GM18867 (cell line): Measurements from ENCODE around the gene ARRB2.
A peak's percentile ranks its signal among the peaks of the same experiment; 100 is the strongest.
"Not testable (repeated sequence)": the region's sequence is repeated elsewhere in the genome, so short reads cannot be mapped to it uniquely, and the experiment has no call there.

Experiments used
- ATAC-seq: cut with Tn5 transposase; IDR thresholded peaks from one replicate; pipeline ENCODE4 v1.9.1; 2021; ENCODE audit warnings: mild to moderate bottlenecking, moderate library complexity; ENCODE audit not compliant: unreplicated experiment

ARRB2 gene

GRCh38 chr17:4709794-4710692 lies at the start of gene ARRB2:
TSS of gene ARRB2 (plus strand) at chr17:4710632. CDS start at chr17:4710722, 90 bp downstream.
- ATAC-seq: peak; percentile 82

DNA sequence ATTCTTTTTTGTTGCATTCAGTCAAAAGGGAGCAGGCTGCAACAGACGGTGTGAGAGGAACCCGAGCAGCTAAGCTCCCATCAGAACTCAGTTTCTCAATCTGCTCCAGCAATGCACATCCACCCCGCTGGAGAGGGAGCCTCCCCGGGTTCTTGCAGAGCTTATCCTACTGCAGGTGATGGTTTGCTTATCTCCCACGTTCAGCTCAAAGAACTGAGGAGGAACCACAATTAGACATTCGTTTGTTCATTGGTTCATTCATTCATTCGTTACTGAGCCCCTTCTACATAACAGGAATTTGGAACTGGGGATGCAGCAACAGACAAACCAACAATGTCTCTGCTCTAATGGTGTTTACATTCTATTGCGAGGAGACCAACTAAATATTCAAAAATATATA lies 46.7 kb upstream of the ARRB2 start:
- ATAC-seq: no peak

GRCh38 chr17:4664230-4664629 lies 46.2 kb upstream of the ARRB2 start:
- ATAC-seq: no peak

- no peak for ATAC-seq
These were observed 45.4 kb upstream of the ARRB2 start for GRCh38 chr17:4665027-4665426.

DNA sequence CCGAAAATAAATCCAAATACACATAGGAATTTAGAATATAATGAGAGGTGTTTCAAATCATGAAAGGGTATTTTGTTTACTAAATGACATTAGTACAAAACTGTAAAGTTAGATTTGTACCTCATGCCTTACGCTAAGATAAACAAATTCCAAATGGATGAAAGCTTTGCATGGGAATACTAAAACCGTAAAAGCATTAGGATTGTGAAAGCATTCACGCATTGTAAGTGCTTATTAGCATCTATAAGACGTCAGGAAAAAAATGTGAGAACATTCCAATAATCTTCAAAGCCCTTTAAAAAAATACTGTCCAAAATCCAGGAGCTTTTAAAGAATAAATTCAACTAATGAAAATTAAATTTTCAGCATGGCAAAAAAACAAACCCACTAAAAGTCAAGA lies 44.1 kb upstream of the ARRB2 start:
- no peak for ATAC-seq

DNA sequence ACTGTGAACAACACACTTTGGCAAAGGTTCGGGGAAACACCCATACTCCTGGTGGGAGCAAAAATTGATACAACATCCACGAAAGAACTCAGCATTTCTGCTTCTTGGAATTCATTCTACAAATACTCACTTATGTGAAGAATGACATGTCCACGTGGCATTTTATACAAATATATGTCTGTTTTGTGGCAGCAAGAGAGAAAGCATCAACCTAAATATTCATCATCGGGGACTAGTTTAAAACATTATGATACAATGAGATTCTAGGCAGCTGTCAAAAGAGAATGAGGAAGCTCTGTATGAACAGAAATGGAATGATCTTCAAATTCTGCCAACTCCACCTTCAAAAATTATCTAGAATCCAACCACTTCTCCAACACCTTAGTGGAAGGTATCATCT lies 43.3 kb upstream of the ARRB2 start:
- no peak for ATAC-seq

GRCh38 chr17:4672055-4672630 lies 38.3 kb upstream of the ARRB2 start:
- no peak for ATAC-seq

DNA sequence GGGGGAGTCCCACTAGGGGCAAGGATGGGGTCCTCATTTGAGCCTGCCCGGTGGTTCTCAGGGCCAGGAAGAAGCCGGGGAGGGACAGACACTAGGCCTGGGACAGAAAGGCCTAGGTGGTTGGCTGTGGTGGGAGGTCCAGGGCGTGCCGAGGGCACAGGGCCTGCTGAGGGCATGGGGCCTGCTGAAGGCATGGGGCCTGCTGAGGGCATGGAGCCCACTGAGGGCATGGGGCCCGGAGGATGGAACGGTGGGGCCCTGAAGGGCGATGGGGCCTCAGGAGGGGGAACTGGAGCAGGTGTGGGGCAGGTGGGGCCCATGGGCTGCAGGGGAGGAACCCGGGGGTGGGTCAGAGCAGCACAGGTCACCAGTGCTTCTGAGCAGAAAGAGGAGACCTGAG lies 37.7 kb upstream of the ARRB2 start:
- no peak for ATAC-seq

GRCh38 chr17:4673169-4673568 lies 37.3 kb upstream of the ARRB2 start:
- ATAC-seq: no peak

DNA sequence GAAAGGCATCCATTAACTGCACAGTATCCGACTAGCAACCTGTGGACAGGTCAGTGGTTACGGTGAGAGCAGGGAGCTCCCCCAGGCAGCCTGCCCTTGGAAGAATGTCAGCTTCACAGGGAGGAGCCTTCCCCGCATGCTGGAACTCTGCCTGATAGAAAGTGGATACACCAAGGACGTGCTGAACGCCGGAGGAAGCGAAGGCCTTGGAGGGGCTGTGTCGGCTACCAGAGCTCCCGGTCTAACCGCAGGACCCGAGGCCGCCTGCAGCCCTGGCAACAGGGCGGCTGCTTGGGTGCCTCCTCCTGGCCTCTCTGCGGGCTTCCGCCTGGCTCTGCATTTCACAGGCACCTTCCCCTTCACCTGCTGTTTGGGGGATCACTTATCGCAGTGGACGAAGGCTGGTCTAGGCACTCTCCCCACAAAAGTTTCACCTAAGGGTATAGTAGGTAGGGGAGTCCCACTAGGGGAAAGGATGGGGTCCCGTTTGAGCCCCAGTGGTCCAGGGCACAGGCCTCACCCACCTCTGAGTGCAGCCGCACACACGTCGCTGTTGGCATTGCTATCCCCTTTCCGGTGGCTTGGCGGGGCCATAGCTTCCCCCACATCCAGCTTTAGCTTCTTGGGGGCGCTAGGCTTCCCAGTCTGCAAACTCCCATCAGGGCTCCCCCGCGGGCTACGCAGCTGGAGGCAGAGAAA lies 36.3 kb upstream of the ARRB2 start:
- no peak for ATAC-seq

DNA sequence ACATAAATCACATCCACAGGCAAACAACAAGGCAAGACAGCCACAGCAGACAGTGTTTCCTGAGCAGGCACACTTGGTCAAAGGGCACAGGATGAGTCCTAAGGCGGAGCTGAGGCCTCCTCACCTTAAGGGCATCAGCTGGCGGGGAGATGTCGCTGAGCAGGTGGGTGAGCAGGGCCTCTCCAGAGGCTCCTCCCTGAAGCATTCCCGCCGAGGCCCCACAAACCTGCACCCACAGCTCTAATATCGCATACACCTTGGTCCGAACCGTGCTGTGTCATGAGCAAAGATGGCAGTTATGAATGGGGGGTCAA lies 35.8 kb upstream of the ARRB2 start:
- no peak for ATAC-seq

DNA sequence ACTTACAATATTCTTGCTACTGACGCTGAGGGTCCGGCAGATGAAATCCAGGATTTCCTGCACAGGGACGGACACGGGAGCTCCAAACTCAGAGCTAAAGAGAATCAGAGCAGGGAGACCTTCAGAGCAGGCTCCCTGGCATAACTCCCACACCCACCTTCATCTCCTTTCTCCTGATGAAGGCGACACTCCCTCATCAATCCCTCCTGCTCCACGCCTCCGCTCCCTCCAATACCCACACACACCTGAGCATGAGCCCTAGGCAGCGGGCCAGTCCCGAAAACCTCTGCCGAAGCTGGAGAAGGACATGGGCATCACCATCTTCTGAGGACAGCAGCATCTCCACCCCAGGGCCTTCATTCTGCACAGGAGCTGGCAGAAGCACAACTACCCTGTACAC lies 34.6 kb upstream of the ARRB2 start:
- no peak for ATAC-seq

GRCh38 chr17:4676791-4677190 lies 33.6 kb upstream of the ARRB2 start:
- no peak for ATAC-seq

GRCh38 chr17:4678448-4679026 lies 31.9 kb upstream of the ARRB2 start:
- ATAC-seq: no peak

GRCh38 chr17:4679658-4680057 lies 30.8 kb upstream of the ARRB2 start:
- ATAC-seq: no peak

GRCh38 chr17:4683739-4684138 lies 26.7 kb upstream of the ARRB2 start:
- ATAC-seq: not testable (repeated sequence)

- ATAC-seq: not testable (repeated sequence)
These were observed 20.6 kb upstream of the ARRB2 start for GRCh38 chr17:4689872-4690271.

GRCh38 chr17:4690745-4691144 lies 19.7 kb upstream of the ARRB2 start:
- no peak for ATAC-seq

GRCh38 chr17:4691686-4692085 lies 18.7 kb upstream of the ARRB2 start:
- ATAC-seq: no peak

DNA sequence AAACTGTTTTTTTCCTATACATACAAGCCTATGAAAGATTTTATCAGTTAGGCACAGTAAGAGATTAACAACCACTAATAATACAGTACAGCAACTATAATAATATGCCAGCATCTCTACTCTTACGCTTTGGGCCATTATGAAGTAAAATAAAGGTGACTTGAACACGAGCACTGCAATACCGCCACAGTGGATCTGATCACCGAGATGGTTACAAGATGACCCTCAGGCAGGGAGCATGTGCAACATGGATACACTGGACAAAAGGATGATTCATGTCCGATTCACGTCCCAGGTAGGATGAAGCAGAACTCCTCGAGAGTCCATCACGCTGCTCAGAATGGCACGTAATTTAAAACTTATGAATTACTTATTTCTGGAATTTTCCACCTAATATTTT lies 17.0 kb upstream of the ARRB2 start:
- no peak for ATAC-seq

DNA sequence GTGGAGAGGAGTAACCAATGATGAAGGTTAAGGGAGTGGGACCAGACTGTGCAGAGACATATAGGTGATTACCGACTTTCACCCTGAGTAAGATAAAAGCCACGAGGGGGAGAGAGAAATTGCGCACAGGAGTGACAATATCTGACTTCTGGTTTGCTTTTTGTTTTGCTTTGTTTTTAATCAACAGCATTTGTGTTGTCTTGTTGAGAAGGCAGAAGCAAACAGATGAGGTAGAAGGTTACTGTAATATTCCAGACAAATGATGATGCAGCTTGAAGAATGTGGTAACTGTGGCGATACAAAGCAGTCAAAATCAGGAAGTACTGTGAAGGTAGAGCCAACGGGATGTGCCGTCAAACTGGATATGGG lies 14.0 kb upstream of the ARRB2 start:
- peak; percentile 45 for ATAC-seq
